ENCODE results near the gene TPST2. TPM values are rescaled to one million over a fixed set of nuclear protein-coding genes. Genes with fewer than 3 reads are reported as not detected.

Gene TPST2
- polyA plus RNA-seq, 1 experiment: 84.9 TPM

GRCh38 chr22:26551568-26551967, 38.4 kb downstream of the TPST2 start:
- no peak for TF ChIP-seq CTCF (IDR thresholded peaks at IDR 0.05; ENCODE audit: insufficient read depth, low read depth, low read length)
- H3K36me3 ChIP-seq (ENCODE audit: control insufficient read depth, insufficient read depth, low read length): no peaks in the 10 kb centered on the region
- H3K27me3 ChIP-seq (ENCODE audit: control insufficient read depth, insufficient read depth, low read length): no peaks in the 10 kb centered on the region
- DNase-seq (ENCODE audit: low read depth): no peak
- POLR2A ChIA-PET: interaction anchor here (0.8 kb wide), 1 partner anchor 16 kb away, joined by 3 read pairs; no protein-coding TSS in a partner anchor
- no peak overlapping the region for H3K4me3 ChIP-seq (ENCODE audit: low read depth, low read length)
- CTCF ChIA-PET: interaction anchor here (0.6 to 0.9 kb wide), 3 partner anchors 15 to 127 kb away, joined by 3 read pairs; no protein-coding TSS in a partner anchor

GRCh38 chr22:26550498-26551033, 39.4 kb downstream of the TPST2 start:
- no peaks in the 10 kb centered on the region for H3K36me3 ChIP-seq (ENCODE audit: control insufficient read depth, insufficient read depth, low read length)
- TF ChIP-seq CTCF (IDR thresholded peaks at IDR 0.05; ENCODE audit: insufficient read depth, low read depth, low read length): no peak
- no peak overlapping the region for H3K4me3 ChIP-seq (ENCODE audit: low read depth, low read length)
- CTCF ChIA-PET: interaction anchor here (0.6 to 1.6 kb wide), 3 partner anchors 14 to 48 kb away, joined by 3 read pairs; no protein-coding TSS in a partner anchor
- POLR2A ChIA-PET: interaction anchor here (0.8 kb wide), 1 partner anchor 17 kb away, joined by 3 read pairs; no protein-coding TSS in a partner anchor
- no peaks in the 10 kb centered on the region for H3K27me3 ChIP-seq (ENCODE audit: control insufficient read depth, insufficient read depth, low read length)
- peak; percentile 90 for DNase-seq (ENCODE audit: low read depth)

- no peak for DNase-seq (ENCODE audit: low read depth)
- ChIA-PET CTCF (interaction anchor here (1.6 kb wide), 1 partner anchor 47 kb away, joined by 3 read pairs; no protein-coding TSS in a partner anchor), POLR2A (no interaction called here)
- TF ChIP-seq CTCF (IDR thresholded peaks at IDR 0.05; ENCODE audit: insufficient read depth, low read depth, low read length): no peak
- Histone ChIP-seq H3K36me3 (ENCODE audit: control insufficient read depth, insufficient read depth, low read length) (no peaks in the 10 kb centered on the region), H3K27me3 (ENCODE audit: control insufficient read depth, insufficient read depth, low read length) (no peaks in the 10 kb centered on the region), H3K4me3 (ENCODE audit: low read depth, low read length) (no peak overlapping the region)
Measured at GRCh38 chr22:26549902-26550497, 39.9 kb downstream of the TPST2 start.

- Histone ChIP-seq H3K36me3 (ENCODE audit: control insufficient read depth, insufficient read depth, low read length) (peaks cover 1% of the 10 kb centered on the region; the same call in 1 of the 2 replicates), H3K27me3 (ENCODE audit: control insufficient read depth, insufficient read depth, low read length) (no peaks in the 10 kb centered on the region), H3K4me3 (ENCODE audit: low read depth, low read length) (no peak overlapping the region)
- no peak for TF ChIP-seq CTCF (IDR thresholded peaks at IDR 0.05; ENCODE audit: insufficient read depth, low read depth, low read length)
- ChIA-PET POLR2A (no interaction called here), CTCF (interaction anchor here (0.6 to 0.8 kb wide), 2 partner anchors 91 to 1168 kb away, joined by 3 read pairs; no protein-coding TSS in a partner anchor)
- no peak for DNase-seq (ENCODE audit: low read depth)
Measured at GRCh38 chr22:26548984-26549383, 40.9 kb downstream of the TPST2 start.

GRCh38 chr22:26548303-26548702, 41.6 kb downstream of the TPST2 start:
- no peak for DNase-seq (ENCODE audit: low read depth)
- H3K27me3 ChIP-seq (ENCODE audit: control insufficient read depth, insufficient read depth, low read length): no peaks in the 10 kb centered on the region
- no peak overlapping the region for H3K4me3 ChIP-seq (ENCODE audit: low read depth, low read length)
- ChIA-PET POLR2A (no interaction called here), CTCF (interaction anchor here (0.6 to 0.8 kb wide), 3 partner anchors 92 to 1167 kb away, joined by 3 read pairs; no protein-coding TSS in a partner anchor)
- peaks cover 4% of the 10 kb centered on the region; the same call in 1 of the 2 replicates for H3K36me3 ChIP-seq (ENCODE audit: control insufficient read depth, insufficient read depth, low read length)
- no peak for TF ChIP-seq CTCF (IDR thresholded peaks at IDR 0.05; ENCODE audit: insufficient read depth, low read depth, low read length)
